ENCODE results near the gene CLEC7A.

The CLEC7A gene

DNA sequence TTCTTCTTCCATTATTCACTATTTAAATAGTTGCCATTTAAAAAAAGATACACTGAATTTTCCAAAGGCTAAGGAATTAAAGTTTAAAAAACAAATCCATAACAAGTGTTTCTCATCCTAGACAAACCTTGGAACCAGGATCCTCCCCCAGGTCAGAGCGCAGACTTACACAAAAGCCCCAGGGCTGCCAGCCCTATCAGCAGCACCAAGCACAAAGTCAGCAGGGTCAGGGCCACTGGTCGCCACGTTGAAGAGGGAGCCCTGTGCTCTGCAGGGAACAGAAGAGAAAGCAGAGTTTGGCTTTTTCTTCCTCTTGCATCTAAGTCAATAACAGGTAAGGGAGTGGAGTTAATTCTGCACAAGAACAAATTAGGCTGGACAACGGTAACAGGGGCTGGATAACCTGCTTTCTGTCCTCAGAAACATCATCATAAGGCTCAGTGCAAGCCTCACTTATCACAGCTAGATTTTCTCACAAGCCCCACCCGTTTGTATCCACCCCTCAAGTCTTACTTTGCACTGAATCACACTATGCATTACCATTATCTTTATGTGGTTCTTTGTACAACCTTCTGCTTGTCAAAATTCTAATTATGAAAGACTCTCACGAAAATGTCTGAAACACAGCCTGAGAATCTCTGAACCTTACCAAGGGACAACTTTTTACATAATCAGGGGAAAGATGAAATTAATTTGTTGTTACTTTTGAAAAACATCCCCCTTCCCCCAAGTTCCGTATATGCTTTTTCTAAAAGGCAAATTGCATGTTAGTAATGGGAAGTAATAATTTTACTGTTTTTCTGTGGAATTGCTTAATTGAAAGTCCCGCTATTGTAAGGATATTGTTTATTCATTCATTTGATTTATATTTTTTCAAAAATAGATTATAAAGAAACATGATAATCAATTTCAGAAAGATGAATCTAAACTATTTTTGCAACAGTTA, 40.8 kb downstream of the CLEC7A start:
- DNase-seq = no peak

GRCh38 chr12:10088031-10088430, 42.0 kb downstream of the CLEC7A start:
- DNase-seq = no peak

DNA sequence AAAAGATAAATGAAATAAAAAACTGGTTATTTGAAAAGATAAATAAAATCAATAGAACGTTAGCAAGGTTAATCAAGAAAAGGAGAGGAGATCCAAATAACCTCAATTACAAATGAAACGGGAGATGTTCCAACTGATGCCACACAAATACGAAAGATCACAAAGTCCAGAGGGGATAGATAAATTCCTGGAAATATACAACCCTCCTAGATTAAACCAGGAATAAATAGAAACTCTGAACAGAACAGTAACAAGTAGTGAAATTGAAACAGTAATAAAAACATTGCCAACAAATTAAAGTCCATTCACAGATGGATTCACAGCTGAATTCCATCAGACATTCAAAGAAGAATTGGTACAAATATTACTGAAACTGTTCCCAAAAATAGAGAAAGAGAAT, 43.6 kb downstream of the CLEC7A start:
- no peak for DNase-seq

- no peak for DNase-seq
These were observed 45.3 kb downstream of the CLEC7A start for GRCh38 chr12:10084733-10085132.

DNA sequence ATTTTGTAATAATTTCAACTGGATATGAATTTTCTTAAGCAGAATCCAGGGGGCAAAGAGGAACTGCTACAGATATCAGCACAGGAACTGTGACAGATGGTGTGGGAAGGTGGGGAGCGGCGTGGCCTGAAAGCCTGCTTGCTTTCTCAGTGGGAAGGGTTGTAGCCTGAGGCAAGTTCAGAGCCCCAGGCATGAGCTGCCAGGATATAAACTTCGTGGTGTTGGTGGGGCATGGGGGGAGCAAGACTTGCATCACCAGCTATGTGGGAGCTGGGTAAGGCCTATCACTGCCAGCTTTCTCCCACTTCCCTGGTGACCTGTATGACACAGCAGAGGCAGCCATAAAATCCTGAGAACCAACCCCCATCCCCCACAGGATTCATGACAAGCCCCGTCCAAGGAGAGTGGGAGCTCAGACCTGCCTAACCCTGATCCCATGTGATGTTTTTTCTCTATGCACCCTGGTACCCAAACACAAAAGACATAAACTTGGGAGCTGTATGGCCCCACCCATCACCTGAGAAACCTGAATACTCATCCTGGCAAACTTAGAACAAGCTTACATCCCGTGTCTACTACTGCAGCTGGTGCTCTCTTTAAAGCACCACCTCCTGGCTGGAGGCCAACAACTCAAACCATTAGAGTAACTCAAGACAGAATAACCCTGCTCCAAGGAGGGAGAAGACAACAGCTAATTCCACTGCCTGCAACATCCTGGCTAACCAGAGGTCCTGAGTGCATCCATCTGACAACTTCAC, 47.7 kb downstream of the CLEC7A start:
- no peak for DNase-seq

DNA sequence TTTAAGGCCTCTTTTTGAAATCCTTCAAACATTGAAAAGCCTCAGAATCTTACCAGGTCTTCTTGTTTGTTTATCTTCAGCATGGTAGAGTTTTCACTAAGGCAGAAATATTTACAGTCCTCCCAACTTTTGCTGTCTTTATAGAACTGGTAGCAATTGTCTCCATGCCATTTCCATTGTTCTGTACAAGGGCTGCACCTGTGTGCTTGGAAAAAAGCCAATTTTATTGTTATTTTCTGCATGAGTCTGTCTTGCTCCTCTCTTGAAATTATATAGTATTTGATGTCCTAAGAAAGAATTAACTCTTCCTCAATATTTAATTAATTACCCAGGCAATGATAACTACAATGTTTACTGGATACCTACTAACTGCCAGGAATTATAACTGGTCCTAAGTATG, 54.5 kb downstream of the CLEC7A start:
- no peak for DNase-seq

DNA sequence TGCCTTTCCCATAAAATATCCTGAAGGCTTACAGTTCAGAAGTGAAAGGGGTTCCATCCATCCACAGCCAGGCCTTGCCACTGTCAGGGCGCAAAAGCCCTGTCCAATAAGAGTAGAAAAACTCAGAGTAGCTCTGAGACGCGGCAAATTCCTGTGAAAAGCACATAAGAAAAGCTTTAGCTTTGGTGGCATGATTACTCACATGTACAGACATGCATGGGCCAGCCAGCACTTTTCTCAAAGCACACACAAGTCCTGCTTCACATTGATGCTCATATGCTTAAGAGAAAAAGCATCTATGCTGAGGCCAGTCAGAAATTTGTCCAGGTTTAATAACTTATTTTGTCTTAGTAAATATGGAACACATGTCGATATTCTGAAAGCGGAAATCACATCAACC, 56.7 kb downstream of the CLEC7A start:
- no peak for DNase-seq

- DNase-seq = no peak
These were observed 57.9 kb downstream of the CLEC7A start for GRCh38 chr12:10072131-10072530.

- DNase-seq = no peak
These were observed 59.6 kb downstream of the CLEC7A start for GRCh38 chr12:10070380-10070779.

GRCh38 chr12:10069976-10070375, 60.0 kb downstream of the CLEC7A start:
- no peak for DNase-seq

- DNase-seq = peak; percentile 6 to 21
These were observed 60.9 kb downstream of the CLEC7A start for GRCh38 chr12:10069099-10069498.

DNA sequence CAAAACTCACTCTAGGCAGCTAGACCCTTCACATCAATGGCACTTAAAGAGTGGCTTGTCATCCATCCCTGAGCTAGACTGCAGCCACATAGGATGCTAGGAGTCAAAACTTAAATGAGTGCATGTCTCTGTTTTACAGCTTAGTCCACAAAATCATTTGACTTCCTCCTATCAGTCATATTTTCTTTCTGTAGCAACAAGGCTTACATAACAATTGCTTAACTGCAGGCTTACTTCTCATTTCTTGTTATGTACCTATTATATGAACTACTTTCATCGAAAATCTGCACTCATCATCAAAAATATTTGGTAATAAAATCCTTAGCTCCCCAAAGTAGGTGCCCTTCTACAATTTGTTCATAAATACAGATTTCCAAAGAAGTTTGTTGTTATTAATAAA, 61.4 kb downstream of the CLEC7A start:
- peak in 1 of 2 donors; percentile 21 for DNase-seq

DNA sequence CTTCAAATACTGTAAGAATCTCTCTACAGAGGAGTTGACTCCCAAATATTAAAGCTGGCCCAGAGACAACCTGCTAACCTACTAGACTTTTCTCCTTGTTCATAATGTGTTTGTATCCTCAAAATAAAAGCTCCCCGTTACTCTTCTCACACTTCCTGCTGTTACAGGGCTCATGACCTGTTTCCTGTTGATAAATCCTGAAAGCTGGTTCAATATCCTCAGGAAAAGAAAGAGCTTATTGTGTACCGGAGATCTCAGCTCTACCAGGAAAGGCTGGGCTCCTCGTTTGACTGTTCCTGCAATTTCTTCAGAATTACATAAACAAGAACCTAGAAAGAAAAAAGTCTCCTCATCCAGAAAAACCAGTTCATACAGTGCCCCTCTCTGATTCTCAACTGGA, 62.1 kb downstream of the CLEC7A start:
- DNase-seq = no peak

- no peak for DNase-seq
These were observed 62.7 kb downstream of the CLEC7A start for GRCh38 chr12:10067264-10067663.
